HCT116 (cell line): ENCODE measurements around the gene ZNF593. TPM values are rescaled to one million over a fixed set of nuclear protein-coding genes. Genes with fewer than 3 reads are reported as not detected.

Experiments
- ATAC-seq: fragments of 200-7000 bp; cut with Tn5 transposase; 2 replicates; pipeline ENCODE4 v1.9.1; 2020; ENCODE audit warnings: mild to moderate bottlenecking, moderate library complexity
- BruUV-seq: library from RNA; stranded (reverse); fragments of 400-500 nt; replicated peaks from 2 replicates; lab custom pipeline; 2021; lab: Mats Ljungman, UMichigan
- CTCF ChIA-PET: fragments of 300-600 bp; sonication (Branson Sonifier 250); formaldehyde crosslinking; loops from one replicate; lab custom pipeline; 2021; ENCODE audit warnings: antibody characterized with exemption; lab: Charles Lee
- POLR2A ChIA-PET: fragments of 300-600, 350-600 bp; sonication (Branson Sonifier 250); formaldehyde crosslinking; loops from one replicate; lab custom pipeline; 2021; ENCODE audit warnings: antibody characterized with exemption; lab: Charles Lee
- RAD21 ChIA-PET, 2 experiments: fragments of 300-600 bp; sonication (Branson Sonifier 250); formaldehyde crosslinking; loops; one replicate each; lab custom pipeline; 2023; ENCODE audit warnings: low total read pairs in 2 of 2; ENCODE audit not compliant: uncharacterized antibody in 2 of 2, unreplicated experiment in 2 of 2, low non-redundant PET in 1 of 2; lab: Charles Lee
- DNase-seq: peaks from one replicate; pipeline ENCODE4 v3.0.0-alpha.2; 2010; ENCODE audit warnings: low read depth, low spot score
- H2AFZ ChIP-seq: fragments of 200-600 bp; shearing (Covaris generic), sonication (generic); 2 replicates; pipeline ENCODE4 v1.6.1; 2017; ENCODE audit warnings: low read depth, mixed run types, mixed read lengths, antibody characterized with exemption, low read length; ENCODE audit not compliant: poor library complexity, severe bottlenecking
- H3K27ac ChIP-seq: 2 replicates; pipeline ENCODE4 v1.5.1; 2012; ENCODE audit warnings: low read depth, low read length
- H3K27me3 ChIP-seq: fragments of 200-600 bp; sonication (generic); 2 replicates; pipeline ENCODE4 v1.6.1; 2016; ENCODE audit warnings: mixed run types, low read length, mixed read lengths; ENCODE audit not compliant: insufficient read depth
- H3K36me3 ChIP-seq, 2 experiments: fragments of 200-500 bp in 1 of 2; fragments of 200-600 bp in 1 of 2; sonication (Bioruptor generic) in 1 of 2; sonication (generic) in 1 of 2; 2 replicates each; pipeline versions ENCODE4 v1.5.1 to v1.6.1; 2014 to 2016; ENCODE audit warnings: low read length in 2 of 2, inconsistent platforms in 1 of 2, mixed read lengths in 1 of 2, mixed run types in 1 of 2; ENCODE audit not compliant: insufficient read depth in 2 of 2, control insufficient read depth in 1 of 2
- H3K4me1 ChIP-seq, 2 experiments: fragments of 200-600 bp in 1 of 2; sonication (generic) in 1 of 2; 2 replicates each; pipeline versions ENCODE4 v1.5.1 to v1.6.1; 2012 to 2017; ENCODE audit warnings: low read length in 2 of 2, inconsistent platforms in 1 of 2, mild to moderate bottlenecking in 1 of 2, mixed read lengths in 1 of 2, mixed run types in 1 of 2, moderate library complexity in 1 of 2; ENCODE audit not compliant: insufficient read depth in 2 of 2, control insufficient read depth in 1 of 2
- H3K4me2 ChIP-seq: fragments of 200-600 bp; sonication (generic); 2 replicates; pipeline ENCODE4 v1.6.1; 2017; ENCODE audit warnings: mixed run types, low read length, mixed read lengths
- H3K4me3 ChIP-seq, 2 experiments: fragments of 200-600 bp in 1 of 2; sonication (generic) in 1 of 2; replicated peaks in 1 of 2; 2 replicates each; pipeline ENCODE4 v1.5.1; 2011 to 2016; ENCODE audit warnings: low read length in 2 of 2, control low read depth in 1 of 2, low read depth in 1 of 2, mild to moderate bottlenecking in 1 of 2, mixed read lengths in 1 of 2, mixed run types in 1 of 2
- H3K79me2 ChIP-seq: fragments of 200-600 bp; sonication (generic); 2 replicates; pipeline ENCODE4 v1.6.1; 2017; ENCODE audit warnings: mild to moderate bottlenecking, mixed run types, low read length, moderate library complexity, mixed read lengths; ENCODE audit not compliant: insufficient read depth
- H3K9ac ChIP-seq: fragments of 200-600 bp; sonication (generic); 2 replicates; pipeline ENCODE4 v1.6.1; 2016; ENCODE audit warnings: low read length, mixed read lengths
- H3K9me2 ChIP-seq: fragments of 200-600 bp; sonication (generic), shearing (Covaris generic); 2 replicates; pipeline ENCODE4 v1.6.1; 2017; ENCODE audit warnings: mixed run types, mild to moderate bottlenecking, moderate library complexity; ENCODE audit not compliant: insufficient read depth
- H3K9me3 ChIP-seq, 2 experiments: fragments of 200-500 bp in 1 of 2; fragments of 200-600 bp in 1 of 2; sonication (Bioruptor generic) in 1 of 2; sonication (generic) in 1 of 2; 2 replicates each; pipeline ENCODE4 v1.6.1; 2014 to 2017; ENCODE audit warnings: low read length in 2 of 2, mixed read lengths in 2 of 2, inconsistent platforms in 1 of 2, low read depth in 1 of 2, mild to moderate bottlenecking in 1 of 2, mixed run types in 1 of 2, moderate library complexity in 1 of 2; ENCODE audit not compliant: control insufficient read depth in 1 of 2, insufficient read depth in 1 of 2
- H4K20me1 ChIP-seq: fragments of 200-600 bp; sonication (generic), shearing (Covaris generic); 2 replicates; pipeline ENCODE4 v1.6.1; 2017; ENCODE audit warnings: mixed run types, mild to moderate bottlenecking, moderate library complexity; ENCODE audit not compliant: insufficient read depth
- CEBPB ChIP-seq: IDR thresholded peaks from 2 replicates; pipeline ENCODE4 v1.6.1; 2012; ENCODE audit warnings: low read depth
- EGR1 ChIP-seq: IDR thresholded peaks from 2 replicates; pipeline ENCODE4 v1.6.1; 2012; ENCODE audit warnings: low read depth
- ELF1 ChIP-seq: IDR thresholded peaks from 2 replicates; pipeline ENCODE4 v1.6.1; 2012; ENCODE audit warnings: low read depth, borderline replicate concordance
- FOSL1 ChIP-seq: IDR thresholded peaks from 2 replicates; pipeline ENCODE4 v1.6.1; 2012; ENCODE audit warnings: low read depth
- JUND ChIP-seq: IDR thresholded peaks from 2 replicates; pipeline ENCODE4 v1.6.1; 2012
- POLR2A ChIP-seq: IDR thresholded peaks from 2 replicates; pipeline ENCODE4 v1.7.0; 2011; ENCODE audit warnings: borderline replicate concordance; ENCODE audit not compliant: insufficient read depth, insufficient read length; ENCODE audit errors: extremely low read depth
- RAD21 ChIP-seq: IDR thresholded peaks from 2 replicates; pipeline ENCODE4 v1.6.1; 2012; ENCODE audit warnings: low read depth, mild to moderate bottlenecking
- TCF7L2 ChIP-seq: IDR thresholded peaks from 2 replicates; pipeline ENCODE4 v1.7.0; 2011; ENCODE audit warnings: borderline replicate concordance, inconsistent platforms; ENCODE audit not compliant: insufficient read depth, insufficient read length; ENCODE audit errors: extremely low read depth
- YY1 ChIP-seq: IDR thresholded peaks from 2 replicates; pipeline ENCODE4 v1.6.1; 2011; ENCODE audit warnings: low read length, low read depth, moderate library complexity, mild to moderate bottlenecking; ENCODE audit not compliant: insufficient replicate concordance; ENCODE audit errors: extremely low read depth
- ZNF274 ChIP-seq: fragments of 200-500 bp; sonication (Bioruptor generic); IDR thresholded peaks from 2 replicates; pipeline ENCODE4 v1.6.1; 2014; ENCODE audit warnings: mild to moderate bottlenecking, low read depth, low read length, inconsistent platforms
- intact Hi-C: fragments of 100-400 bp; cut with micrococcal nuclease; formaldehyde crosslinking; loops from 2 replicates; pipeline ENCODE4 v1.10.0; 2022
- total RNA-seq: library from RNA; stranded (reverse); gene quantifications from one replicate; pipeline ENCODE4 v1.2.1, GENCODE V29; 2021; ENCODE audit not compliant: unreplicated experiment
- TF ChIP-seq, protein P1 (sequence below): IDR thresholded peaks from 2 replicates; pipeline ENCODE4 v1.6.1; 2012
- TF ChIP-seq, protein P2 (sequence below), 3 experiments: fragments of 200-600 bp in 1 of 3; sonication (generic) in 1 of 3; IDR thresholded peaks in 2 of 3; conservative IDR thresholded peaks in 1 of 3; 2 replicates each; pipeline ENCODE4 v1.5.1; 2012 to 2017; ENCODE audit warnings: low read depth in 2 of 3, low read length in 2 of 3, antibody characterized with exemption in 1 of 3, borderline replicate concordance in 1 of 3, control low read depth in 1 of 3, mild to moderate bottlenecking in 1 of 3, mixed read lengths in 1 of 3, mixed run types in 1 of 3, moderate library complexity in 1 of 3; ENCODE audit not compliant: insufficient read depth in 1 of 3
- TF ChIP-seq, protein P3 (sequence below): IDR thresholded peaks from 2 replicates; pipeline ENCODE4 v1.6.1; 2012
- TF ChIP-seq, protein P4 (sequence below): IDR thresholded peaks from 2 replicates; pipeline ENCODE4 v1.6.1; 2012; ENCODE audit warnings: low read depth

The ZNF593 gene
- total RNA-seq, 1 experiment from 2014 or later: 62.4 TPM

DNA sequence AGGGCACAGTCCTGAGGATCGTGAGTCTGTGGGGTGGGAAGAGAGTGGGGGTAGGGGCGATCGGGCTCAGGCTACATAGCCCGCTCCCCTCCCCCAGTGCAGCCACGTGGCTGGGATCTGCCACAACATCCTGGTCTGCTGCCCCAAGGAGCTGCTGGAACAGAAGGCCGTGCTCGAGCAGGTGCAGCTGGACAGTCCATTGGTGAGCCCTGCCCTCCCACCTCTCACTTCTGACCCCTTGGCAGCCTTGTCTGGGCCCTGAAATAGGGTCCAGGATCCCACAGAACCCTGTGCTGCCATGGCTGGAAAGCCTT, 12.6 kb downstream of the ZNF593 start:
- no peaks in the 10 kb centered on the region for H4K20me1 ChIP-seq
- intact Hi-C loops: no loop called here
- no peaks in the 10 kb centered on the region; a peak in 1 of 4 replicates for H3K36me3 ChIP-seq
- no peak for ATAC-seq
- no peak for TF ChIP-seq RAD21
- ChIA-PET POLR2A (interaction anchor here (0.7 kb wide), 1 partner anchor 29 kb away, joined by 3 read pairs; no protein-coding TSS in a partner anchor), CTCF (no interaction called here), RAD21 (no interaction called here)
- H3K9ac ChIP-seq: no peak overlapping the region
- H2AFZ ChIP-seq: no peak overlapping the region
- H3K79me2 ChIP-seq: peaks cover 7% of the 10 kb centered on the region; the same call in 1 of the 2 replicates
- H3K9me3 ChIP-seq: no peaks in the 10 kb centered on the region
- H3K4me1 ChIP-seq: peaks cover 8 to 17% of the 10 kb centered on the region in 2 experiments
- no peaks in the 10 kb centered on the region for H3K9me2 ChIP-seq
- no peaks in the 10 kb centered on the region for H3K27me3 ChIP-seq
- DNase-seq: no peak
- H3K4me2 ChIP-seq: no peak overlapping the region
- no TSS peak for BruUV-seq
- H3K27ac ChIP-seq: no peak overlapping the region
- H3K4me3 ChIP-seq: no peak overlapping the region

DNA sequence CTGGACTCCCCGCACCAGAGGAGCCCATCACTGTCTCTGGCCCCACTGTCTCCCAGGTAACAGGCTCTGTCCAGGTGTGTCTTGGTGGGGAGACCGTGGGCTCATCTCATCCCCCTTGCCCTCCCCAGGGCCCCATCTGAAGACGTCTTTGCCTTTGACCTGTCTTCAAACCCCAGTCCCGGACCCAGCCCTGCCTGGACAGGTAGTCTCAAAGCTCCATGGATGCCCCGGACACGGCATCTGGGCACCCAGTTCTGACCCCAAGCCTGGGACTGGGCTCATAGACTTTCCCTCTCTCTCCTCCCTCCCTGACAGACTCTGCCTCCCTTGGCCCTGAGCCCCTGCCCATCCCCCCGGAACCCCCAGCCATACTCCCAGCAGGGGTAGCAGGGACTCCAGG, 14.4 kb downstream of the ZNF593 start:
- H3K4me3 ChIP-seq: no peak overlapping the region
- no peak overlapping the region for H3K4me2 ChIP-seq
- no peaks in the 10 kb centered on the region for H3K9me3 ChIP-seq
- no peaks in the 10 kb centered on the region for H3K27me3 ChIP-seq
- peaks cover 0 to 6% of the 10 kb centered on the region in 2 experiments; a peak in 2 of 4 replicates for H3K4me1 ChIP-seq
- BruUV-seq: no TSS peak
- DNase-seq (no peak), ATAC-seq (no peak)
- intact Hi-C loops: no loop called here
- H3K27ac ChIP-seq: no peak overlapping the region
- ChIA-PET CTCF (interaction anchor here (1.4 kb wide), 1 partner anchor 14 kb away, joined by 3 read pairs; the partner anchor contains the start of gene ZNF593), POLR2A (no interaction called here), RAD21 (no interaction called here)
- no peak overlapping the region for H2AFZ ChIP-seq
- no peak overlapping the region for H3K9ac ChIP-seq
- no peaks in the 10 kb centered on the region; a peak in 1 of 4 replicates for H3K36me3 ChIP-seq
- H3K9me2 ChIP-seq: no peaks in the 10 kb centered on the region
- no peaks in the 10 kb centered on the region for H4K20me1 ChIP-seq
- no peaks in the 10 kb centered on the region for H3K79me2 ChIP-seq
- no peak for TF ChIP-seq YY1
- TF ChIP-seq FOSL1: no peak
- no peak for TF ChIP-seq JUND
- no peak for TF ChIP-seq TCF7L2
- TF ChIP-seq, protein P1, sequence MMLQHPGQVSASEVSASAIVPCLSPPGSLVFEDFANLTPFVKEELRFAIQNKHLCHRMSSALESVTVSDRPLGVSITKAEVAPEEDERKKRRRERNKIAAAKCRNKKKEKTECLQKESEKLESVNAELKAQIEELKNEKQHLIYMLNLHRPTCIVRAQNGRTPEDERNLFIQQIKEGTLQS: no peak
- TF ChIP-seq, protein P2, sequence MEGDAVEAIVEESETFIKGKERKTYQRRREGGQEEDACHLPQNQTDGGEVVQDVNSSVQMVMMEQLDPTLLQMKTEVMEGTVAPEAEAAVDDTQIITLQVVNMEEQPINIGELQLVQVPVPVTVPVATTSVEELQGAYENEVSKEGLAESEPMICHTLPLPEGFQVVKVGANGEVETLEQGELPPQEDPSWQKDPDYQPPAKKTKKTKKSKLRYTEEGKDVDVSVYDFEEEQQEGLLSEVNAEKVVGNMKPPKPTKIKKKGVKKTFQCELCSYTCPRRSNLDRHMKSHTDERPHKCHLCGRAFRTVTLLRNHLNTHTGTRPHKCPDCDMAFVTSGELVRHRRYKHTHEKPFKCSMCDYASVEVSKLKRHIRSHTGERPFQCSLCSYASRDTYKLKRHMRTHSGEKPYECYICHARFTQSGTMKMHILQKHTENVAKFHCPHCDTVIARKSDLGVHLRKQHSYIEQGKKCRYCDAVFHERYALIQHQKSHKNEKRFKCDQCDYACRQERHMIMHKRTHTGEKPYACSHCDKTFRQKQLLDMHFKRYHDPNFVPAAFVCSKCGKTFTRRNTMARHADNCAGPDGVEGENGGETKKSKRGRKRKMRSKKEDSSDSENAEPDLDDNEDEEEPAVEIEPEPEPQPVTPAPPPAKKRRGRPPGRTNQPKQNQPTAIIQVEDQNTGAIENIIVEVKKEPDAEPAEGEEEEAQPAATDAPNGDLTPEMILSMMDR (IDR thresholded peaks at IDR 0.05 in 2 of 3, conservative IDR thresholded peaks at IDR 0.05 in 1 of 3; ENCODE audit: borderline replicate concordance in 1 of 3, insufficient read depth in 1 of 3, low read depth in 2 of 3, low read length in 2 of 3): no peak
- no peak for TF ChIP-seq ELF1
- TF ChIP-seq, protein P3, sequence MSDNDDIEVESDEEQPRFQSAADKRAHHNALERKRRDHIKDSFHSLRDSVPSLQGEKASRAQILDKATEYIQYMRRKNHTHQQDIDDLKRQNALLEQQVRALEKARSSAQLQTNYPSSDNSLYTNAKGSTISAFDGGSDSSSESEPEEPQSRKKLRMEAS: no peak
- no peak for TF ChIP-seq EGR1
- TF ChIP-seq CEBPB: no peak
- TF ChIP-seq POLR2A: no peak
- no peak for TF ChIP-seq RAD21
- TF ChIP-seq, protein P4, sequence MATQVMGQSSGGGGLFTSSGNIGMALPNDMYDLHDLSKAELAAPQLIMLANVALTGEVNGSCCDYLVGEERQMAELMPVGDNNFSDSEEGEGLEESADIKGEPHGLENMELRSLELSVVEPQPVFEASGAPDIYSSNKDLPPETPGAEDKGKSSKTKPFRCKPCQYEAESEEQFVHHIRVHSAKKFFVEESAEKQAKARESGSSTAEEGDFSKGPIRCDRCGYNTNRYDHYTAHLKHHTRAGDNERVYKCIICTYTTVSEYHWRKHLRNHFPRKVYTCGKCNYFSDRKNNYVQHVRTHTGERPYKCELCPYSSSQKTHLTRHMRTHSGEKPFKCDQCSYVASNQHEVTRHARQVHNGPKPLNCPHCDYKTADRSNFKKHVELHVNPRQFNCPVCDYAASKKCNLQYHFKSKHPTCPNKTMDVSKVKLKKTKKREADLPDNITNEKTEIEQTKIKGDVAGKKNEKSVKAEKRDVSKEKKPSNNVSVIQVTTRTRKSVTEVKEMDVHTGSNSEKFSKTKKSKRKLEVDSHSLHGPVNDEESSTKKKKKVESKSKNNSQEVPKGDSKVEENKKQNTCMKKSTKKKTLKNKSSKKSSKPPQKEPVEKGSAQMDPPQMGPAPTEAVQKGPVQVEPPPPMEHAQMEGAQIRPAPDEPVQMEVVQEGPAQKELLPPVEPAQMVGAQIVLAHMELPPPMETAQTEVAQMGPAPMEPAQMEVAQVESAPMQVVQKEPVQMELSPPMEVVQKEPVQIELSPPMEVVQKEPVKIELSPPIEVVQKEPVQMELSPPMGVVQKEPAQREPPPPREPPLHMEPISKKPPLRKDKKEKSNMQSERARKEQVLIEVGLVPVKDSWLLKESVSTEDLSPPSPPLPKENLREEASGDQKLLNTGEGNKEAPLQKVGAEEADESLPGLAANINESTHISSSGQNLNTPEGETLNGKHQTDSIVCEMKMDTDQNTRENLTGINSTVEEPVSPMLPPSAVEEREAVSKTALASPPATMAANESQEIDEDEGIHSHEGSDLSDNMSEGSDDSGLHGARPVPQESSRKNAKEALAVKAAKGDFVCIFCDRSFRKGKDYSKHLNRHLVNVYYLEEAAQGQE: no peak
- no peak for TF ChIP-seq ZNF274
